ENCODE measurements around the gene ADGRV1.
"Not testable (repeated sequence)": the region's sequence is repeated elsewhere in the genome, so short reads cannot be mapped to it uniquely, and the experiment has no call there.

Gene ADGRV1

DNA sequence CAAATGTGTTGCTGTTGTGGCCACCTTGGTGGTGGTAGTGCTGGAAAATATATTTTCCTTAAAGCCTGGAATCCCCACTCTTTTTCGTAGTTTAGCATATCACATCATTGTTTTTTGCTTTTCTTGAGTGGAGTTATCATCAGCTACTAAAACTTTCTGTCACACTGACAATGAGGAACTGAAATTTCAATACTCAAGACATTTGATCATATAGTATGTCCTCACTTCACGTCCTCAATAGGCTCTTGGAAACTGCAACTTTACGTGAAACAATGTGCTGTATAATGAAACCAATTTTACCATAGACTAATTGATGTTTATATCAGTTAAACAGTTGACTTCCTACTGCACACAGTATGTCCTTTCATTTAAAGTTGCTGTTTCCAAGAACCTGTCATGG, 265.8 kb downstream of the ADGRV1 start:
- no peak for DNase-seq

DNA sequence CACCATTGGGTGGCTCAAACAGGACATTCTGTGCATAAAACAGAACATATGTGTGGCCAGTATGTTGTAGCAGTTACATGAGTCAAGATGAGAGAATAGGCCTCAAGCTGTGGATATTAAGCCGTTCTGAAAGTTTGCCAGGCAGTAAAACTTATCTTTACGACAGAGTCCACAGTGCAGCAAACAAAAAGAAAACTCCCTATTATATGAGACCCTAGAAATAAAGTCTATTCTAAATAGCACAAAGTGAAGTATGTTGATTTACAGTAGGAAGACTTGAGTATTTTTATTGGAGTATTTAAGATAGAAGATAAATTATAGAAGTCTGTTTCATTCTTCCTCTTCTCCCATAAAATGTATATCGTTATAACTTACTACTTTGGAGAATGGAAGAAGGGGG, 271.5 kb downstream of the ADGRV1 start:
- DNase-seq = no peak

DNA sequence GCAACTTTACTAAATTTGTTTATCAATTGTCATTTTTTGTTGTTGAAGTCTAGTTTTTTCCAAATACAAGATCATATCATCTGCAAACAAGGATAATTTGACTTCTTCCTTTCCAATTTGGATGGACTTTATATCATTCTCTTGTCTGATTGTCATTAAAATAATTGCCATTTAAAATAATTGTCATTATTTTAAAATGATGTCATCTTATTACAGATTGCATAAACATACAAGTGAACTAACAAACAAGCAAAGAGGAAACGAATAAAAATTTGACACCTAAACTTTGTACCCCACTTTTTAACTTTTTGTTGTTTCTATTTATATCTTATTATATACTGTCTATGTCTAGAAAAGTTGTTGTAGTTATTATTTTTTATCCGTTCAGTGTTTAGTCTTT, 275.2 kb downstream of the ADGRV1 start:
- no peak for DNase-seq

- no peak for DNase-seq
Observed at GRCh38 chr5:90834711-90835110, 276.1 kb downstream of the ADGRV1 start.

DNA sequence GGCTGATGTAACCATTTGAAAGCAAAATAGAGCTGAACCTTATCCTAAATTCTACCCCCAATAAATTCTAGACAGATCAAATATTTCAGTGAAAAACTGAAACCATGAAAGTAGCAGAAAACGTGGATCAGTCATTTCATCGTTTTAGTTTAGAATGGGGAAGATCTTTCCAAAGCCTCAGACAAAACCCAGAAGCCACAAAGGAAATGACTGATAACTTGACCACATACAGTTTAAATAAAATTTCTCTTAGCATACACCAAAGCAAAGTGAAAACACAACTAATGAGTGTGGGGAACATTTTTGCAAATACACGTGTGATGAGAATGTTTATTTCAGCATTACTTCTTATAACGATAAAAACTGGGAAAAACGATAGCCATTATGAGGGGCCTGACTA, 284.8 kb downstream of the ADGRV1 start:
- DNase-seq = no peak

GRCh38 chr5:90844931-90845330, 286.3 kb downstream of the ADGRV1 start:
- no peak for DNase-seq

- no peak for DNase-seq
Observed at GRCh38 chr5:90845723-90846554, 287.3 kb downstream of the ADGRV1 start.

DNA sequence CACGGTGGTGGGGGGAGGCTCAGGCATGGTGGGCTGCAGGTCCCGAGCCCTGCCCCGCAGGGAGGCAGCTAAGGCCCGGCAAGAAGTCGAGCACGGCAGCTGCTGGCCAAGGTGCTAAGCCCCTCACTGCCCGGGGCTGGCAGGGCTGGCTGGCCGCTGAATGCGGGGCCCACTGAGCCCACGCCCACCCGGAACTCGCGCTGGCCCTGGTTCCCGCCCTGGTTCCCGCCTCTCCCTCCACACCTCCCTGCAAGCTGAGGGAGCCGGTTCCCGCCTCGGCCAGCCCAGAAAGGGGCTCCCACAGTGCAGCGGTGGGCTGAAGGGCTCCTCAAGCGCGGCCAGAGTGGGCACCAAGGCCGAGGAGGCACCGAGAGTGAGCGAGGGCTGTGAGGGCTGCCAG, 289.0 kb downstream of the ADGRV1 start:
- DNase-seq = not testable (repeated sequence)

DNA sequence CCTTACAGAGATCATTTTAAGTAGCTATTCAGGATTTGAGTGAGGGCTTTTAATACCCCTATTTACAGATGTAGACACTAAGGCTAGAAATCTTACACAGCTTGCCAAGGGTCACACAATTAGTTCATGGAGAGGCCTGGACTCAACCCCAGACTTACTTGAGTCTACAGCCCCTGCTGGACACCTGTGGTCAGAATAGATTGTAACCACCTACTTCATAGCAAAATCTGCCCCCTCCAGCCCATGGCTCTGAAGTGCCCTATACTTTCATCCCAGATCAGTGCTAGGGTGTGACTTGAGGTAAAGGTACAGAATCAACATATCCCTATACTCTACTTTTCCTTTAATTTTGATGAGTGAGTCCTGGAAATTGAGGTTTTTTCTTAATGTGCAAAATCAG, 291.3 kb downstream of the ADGRV1 start:
- DNase-seq = no peak

- DNase-seq = no peak
Observed at GRCh38 chr5:90852531-90852930, 293.9 kb downstream of the ADGRV1 start.

DNA sequence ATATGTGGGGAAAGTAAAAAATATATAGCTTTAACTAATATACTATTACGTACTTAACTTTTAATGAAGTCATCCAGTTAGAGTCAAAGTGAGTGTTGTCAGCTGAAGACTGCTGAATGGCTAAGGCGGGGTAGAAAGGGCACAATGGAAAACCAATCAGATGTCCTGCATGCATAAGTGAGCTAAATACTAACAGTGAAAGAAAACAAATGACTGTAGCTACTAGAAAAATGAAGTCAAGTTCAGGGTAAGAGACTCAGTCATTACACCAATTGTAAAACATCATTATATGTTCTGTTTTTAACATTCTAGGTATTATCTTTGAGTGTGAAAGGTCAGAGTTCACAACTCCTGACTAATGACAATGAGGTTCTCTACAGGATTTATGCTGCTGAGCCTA, 295.2 kb downstream of the ADGRV1 start:
- DNase-seq = no peak

GRCh38 chr5:90854169-90854568, 295.6 kb downstream of the ADGRV1 start:
- DNase-seq = no peak

- DNase-seq = no peak
Observed at GRCh38 chr5:90855296-90856010, 296.9 kb downstream of the ADGRV1 start.

DNA sequence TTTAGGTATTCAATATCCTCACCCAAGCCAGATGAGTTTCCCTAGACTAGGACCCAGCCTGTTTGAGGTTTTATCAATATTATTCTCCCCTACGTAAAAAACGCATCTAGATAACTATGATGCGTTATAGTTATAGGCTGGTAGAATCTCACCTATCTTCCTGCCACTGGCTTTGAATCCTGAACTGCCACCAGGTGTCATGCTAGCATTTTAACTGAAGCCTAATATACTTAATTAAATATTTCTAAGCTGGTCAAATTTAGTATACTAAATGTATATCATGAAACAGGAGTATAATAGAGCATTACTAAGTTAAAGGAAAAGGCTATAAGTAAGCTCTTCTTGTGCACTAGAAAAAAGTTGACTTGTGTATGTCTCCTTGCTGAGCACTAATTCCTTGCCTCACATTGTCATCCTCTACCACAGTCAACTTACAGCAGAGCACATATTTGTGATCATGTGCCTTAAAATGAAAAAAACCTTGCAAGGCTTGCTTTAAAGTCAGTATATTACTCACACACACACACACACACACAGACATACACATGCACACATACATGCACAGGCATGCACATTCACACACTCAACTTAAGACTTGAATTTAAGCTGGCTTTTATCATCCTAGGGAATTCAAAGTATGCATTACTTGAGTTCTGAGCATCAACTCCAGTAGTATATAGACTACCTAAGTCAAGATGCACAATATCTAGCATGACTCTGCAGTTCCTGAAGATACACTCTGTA, 303.4 kb downstream of the ADGRV1 start:
- no peak for DNase-seq

DNA sequence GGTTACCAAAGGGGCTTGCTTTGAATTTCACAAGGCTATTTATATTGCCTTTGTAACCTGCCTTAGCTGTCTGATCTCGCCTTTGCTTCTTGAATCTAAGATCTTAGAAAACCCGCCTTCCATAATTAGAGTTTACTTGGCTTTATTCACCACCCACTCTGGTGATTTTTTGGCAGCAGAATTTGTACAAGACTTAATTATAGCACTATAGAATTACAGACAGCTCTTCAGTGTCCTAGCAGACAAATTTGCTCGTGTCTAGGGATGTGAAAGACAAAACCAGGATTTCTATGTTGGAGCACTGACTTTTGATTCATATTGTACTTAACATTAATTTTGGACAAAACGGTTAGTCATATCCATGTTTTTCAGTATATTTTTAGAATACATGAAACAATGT, 306.6 kb downstream of the ADGRV1 start:
- no peak for DNase-seq

- peak; percentile 27 for DNase-seq
Observed at GRCh38 chr5:90866333-90866732, 307.7 kb downstream of the ADGRV1 start.

- no peak for DNase-seq
Observed at GRCh38 chr5:90866915-90867731, 308.5 kb downstream of the ADGRV1 start.

DNA sequence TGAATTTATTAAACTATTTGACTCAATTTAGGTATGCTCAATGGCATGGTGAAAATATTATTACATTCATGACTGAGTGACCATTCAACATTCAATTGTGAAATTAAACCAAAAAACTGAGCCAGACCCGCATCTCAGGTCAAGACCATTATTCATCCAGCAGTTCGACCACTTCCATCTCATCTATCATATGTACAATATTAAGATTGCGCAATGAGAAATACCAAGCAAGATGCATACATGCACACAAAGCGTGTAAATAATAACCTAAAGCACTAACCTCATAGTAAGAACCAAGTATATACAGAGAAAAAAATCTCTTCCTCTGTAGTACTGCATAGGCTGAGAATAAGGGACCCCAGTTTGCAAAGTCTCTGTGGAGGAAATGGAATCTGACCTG, 310.2 kb downstream of the ADGRV1 start:
- no peak for DNase-seq

GRCh38 chr5:90871391-90871991, 312.9 kb downstream of the ADGRV1 start:
- no peak for DNase-seq

GRCh38 chr5:90873033-90873517, 314.5 kb downstream of the ADGRV1 start:
- DNase-seq = peak; percentile 2

DNA sequence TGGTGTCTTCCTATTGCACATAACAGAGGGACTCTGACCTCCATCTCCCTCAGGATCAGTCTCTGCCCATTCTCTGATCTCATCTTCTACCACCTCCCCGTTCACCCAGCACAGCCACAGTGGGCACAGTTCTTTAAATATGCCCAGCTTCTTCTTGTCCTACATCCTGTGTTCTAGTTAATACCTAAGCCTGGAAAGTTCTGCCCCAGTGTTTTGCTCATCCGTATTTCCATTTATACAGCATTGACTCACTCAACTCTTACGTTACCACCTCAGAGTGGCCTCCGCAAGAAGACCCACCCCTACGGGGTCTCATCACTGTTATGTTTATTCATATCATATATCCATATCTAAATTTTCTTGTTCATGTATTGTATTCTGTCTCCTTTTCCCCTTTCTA, 315.5 kb downstream of the ADGRV1 start:
- no peak for DNase-seq

DNA sequence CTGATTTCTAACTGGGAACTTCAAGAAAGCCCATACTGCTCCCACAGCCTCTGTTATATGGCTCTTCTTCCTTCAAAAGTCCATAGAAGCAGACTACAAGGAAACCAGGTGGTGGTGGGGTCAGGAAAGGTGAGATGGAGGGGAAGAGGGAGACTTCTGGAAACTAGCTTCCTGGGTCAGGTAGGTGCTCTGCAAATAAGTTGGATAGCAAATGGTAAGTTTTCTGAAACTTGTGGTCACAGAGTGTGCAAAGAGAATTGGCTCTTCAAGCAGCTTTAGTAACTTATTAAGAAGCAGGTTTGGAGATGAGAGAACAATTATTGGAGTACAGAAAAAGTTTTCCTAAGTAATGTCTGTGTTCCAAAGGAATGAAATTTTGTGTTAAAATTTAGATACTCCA, 316.9 kb downstream of the ADGRV1 start:
- DNase-seq = no peak
